Activated T-helper 1 cell treated with anti-CD3 and anti-CD28 coated beads, Interleukin-12 subunit alpha, Interleukin-12 subunit beta, Interleukin-2, Interleukin-4 antibody, amounts not matched to agents 30 ng/mL and 10 ng/mL and 1 ng/mL, durations not matched to agents 14 hours and 24 hours and 36 hours (primary cell): ENCODE measurements around the gene CLEC4G. TPM values are rescaled to one million over a fixed set of nuclear protein-coding genes. Genes with fewer than 3 reads are reported as not detected.

Source experiments
- DNase-seq: peaks from one replicate; pipeline ENCODE4 v3.0.0; 2021; ENCODE audit warnings: low spot score
- H3K27ac Mint-ChIP-seq: one replicate; pipeline ENCODE4 v1.8.0; 2021; ENCODE audit warnings: mild to moderate bottlenecking, mixed read lengths
- H3K27me3 Mint-ChIP-seq: one replicate; pipeline ENCODE4 v1.8.0; 2022; ENCODE audit warnings: mild to moderate bottlenecking, moderate library complexity, mixed read lengths; ENCODE audit not compliant: insufficient read depth
- H3K36me3 Mint-ChIP-seq: one replicate; pipeline ENCODE4 v1.8.0; 2021; ENCODE audit warnings: low read depth, mixed read lengths
- H3K4me1 Mint-ChIP-seq: one replicate; pipeline ENCODE4 v1.8.0; 2021; ENCODE audit warnings: low read depth, mixed read lengths
- H3K4me3 Mint-ChIP-seq: one replicate; pipeline ENCODE4 v1.8.0; 2021; ENCODE audit warnings: mild to moderate bottlenecking, moderate library complexity, mixed read lengths
- H3K9me3 Mint-ChIP-seq: one replicate; pipeline ENCODE4 v1.8.0; 2021; ENCODE audit warnings: mixed read lengths
- intact Hi-C: fragments of 100-400 bp; cut with micrococcal nuclease; formaldehyde crosslinking; loops from one replicate; pipeline ENCODE4 v1.15.1; 2024
- total RNA-seq: library from RNA; stranded (reverse); gene quantifications from 2 replicates; pipeline ENCODE4 v1.2.3, GENCODE V29; 2022

The CLEC4G gene
- total RNA-seq, 1 donor from 2014 or later = not detected

DNA sequence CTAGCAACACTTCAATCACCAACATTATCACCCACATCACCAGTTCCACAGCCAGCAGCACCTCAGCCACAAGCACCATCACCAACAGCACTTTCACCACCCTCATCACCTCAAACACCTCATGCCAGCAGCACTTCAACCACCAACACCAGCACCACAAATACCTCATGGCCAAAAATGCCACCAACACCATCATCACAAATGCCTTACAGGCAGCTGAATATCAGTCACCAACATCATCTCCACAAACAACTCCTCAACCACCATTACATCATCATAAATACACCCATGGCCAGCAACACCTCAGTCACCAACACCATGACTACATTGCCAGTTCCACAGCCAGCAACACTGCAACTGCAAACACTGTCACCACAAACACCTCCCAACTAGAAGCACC is 40.4 kb downstream of the CLEC4G start:
- Mint-ChIP-seq H3K36me3 (no peaks in the 10 kb centered on the region), H3K27me3 (peaks cover under 1% of the 10 kb centered on the region), H3K4me3 (no peak overlapping the region), H3K27ac (no peak overlapping the region), H3K4me1 (no peaks in the 10 kb centered on the region), H3K9me3 (no peaks in the 10 kb centered on the region)
- intact Hi-C loops = no loop called here
- DNase-seq = no peak

DNA sequence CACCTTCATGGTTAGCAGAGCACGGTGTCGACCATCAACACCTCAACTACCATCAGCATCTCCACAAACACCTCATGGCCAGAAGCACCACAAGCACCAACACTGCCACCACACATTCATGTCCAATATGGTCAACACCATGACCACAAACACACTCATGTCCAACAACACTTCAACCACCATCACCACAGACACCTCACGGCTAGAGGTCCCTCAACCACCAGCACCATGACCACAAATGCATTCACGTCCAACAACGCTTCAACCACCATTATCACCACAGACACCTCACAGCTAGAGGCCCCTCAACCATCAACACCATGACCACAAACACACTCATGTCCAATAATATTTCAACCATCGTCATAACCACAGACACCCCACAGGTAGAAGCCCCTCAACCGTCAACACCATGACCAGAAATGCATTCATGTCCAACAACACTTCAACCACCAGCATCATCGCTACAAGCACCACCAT is 41.1 kb downstream of the CLEC4G start:
- Mint-ChIP-seq H3K27ac (no peak overlapping the region), H3K36me3 (no peaks in the 10 kb centered on the region), H3K9me3 (no peaks in the 10 kb centered on the region), H3K4me3 (no peak overlapping the region), H3K4me1 (no peaks in the 10 kb centered on the region), H3K27me3 (no peaks in the 10 kb centered on the region)
- DNase-seq = no peak
- intact Hi-C loops = no loop called here

DNA sequence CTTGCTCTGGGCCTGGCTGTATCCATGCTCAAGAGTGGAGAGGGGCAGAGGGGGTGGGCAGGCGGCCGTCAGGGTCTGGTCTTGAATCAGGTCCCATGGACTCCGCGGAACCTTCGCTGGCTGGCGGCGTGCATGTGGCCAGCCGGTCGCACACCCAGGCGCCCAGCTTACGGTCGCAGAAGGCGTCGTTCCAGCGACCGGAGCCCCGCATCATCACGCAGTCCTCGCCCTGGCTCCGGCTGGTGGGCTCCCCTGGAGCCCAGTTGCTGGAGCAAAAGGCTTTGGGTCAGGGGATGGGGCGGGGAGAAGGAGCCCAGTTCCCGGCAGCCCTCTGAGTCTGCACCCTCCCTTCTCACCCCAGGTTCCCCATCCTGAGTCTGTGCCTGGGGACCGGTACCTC is 42.7 kb downstream of the CLEC4G start:
- Mint-ChIP-seq H3K27ac (no peak overlapping the region), H3K27me3 (no peaks in the 10 kb centered on the region), H3K9me3 (no peaks in the 10 kb centered on the region), H3K36me3 (peaks cover 4% of the 10 kb centered on the region), H3K4me3 (no peak overlapping the region), H3K4me1 (no peaks in the 10 kb centered on the region)
- DNase-seq = no peak
- intact Hi-C loops = no loop called here

DNA sequence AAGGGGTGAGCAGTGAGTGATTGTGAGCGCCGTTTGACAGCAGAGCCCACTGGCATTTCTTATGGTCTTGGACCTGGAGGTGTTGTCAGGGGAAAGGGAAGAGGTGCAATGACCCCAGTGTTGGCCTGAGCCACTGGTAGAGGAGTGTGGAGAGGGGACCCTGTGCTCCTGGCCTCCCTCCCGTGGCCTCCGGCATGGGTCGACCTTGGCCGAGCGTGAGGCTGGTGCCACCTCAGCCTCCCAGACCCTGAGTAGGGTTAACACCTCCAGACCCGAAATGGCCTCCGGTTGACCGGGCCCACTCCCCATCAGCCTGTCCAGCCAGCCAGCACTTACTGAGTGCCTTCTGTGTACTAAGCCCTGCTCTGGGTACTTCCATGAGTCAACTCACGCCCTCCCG is 44.7 kb downstream of the CLEC4G start:
- Mint-ChIP-seq H3K27me3 (no peaks in the 10 kb centered on the region), H3K27ac (no peak overlapping the region), H3K4me1 (no peaks in the 10 kb centered on the region), H3K9me3 (no peaks in the 10 kb centered on the region), H3K4me3 (no peak overlapping the region), H3K36me3 (peaks cover 10% of the 10 kb centered on the region)
- no peak for DNase-seq
- intact Hi-C loops = no loop called here

DNA sequence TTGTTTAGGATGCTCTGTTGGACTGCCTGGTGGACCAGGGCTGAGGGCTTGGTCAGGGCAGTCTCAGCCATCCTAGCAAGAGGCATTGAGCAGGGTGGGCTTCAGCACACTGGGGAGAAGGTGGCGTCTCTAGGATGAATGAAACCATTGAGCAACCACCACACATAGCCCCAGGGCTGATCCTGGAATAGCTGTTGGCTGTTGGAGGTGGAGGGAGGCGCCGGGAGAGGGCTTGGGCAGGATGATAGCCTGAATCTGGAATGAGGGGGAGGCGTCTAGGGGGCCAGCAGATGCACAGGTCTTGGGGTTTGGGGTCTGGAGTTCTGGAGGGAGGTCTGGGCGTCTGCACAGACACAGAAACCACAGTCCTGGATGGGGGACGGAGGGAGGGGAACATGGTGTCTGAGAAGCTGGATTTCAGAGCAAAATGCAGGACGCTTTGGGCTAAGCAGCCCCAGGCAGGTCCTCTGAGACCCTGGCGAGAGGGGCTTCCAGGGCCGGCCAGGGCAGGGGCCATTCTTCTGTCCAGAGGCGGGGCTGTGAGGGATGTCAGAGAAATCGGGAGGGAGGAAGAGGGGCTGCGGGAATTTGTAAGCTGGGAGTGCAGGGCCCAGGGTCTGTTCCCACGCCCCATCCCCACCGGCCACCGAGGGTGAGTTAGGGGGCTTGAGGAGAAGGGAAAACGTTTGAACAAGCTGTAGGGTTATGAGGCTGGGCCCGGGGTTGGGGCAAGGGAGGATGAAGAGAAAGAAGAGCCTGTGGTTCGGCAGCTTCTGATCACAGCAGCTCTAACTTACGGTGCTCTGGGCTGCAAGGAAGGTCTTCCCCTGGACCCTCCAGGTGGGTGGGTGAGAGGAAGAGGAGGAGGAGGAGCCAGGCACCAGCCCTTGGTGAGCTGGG is 46.1 kb downstream of the CLEC4G start:
- H3K4me1 Mint-ChIP-seq = peaks cover 6% of the 10 kb centered on the region
- no peak overlapping the region for H3K4me3 Mint-ChIP-seq
- no peak overlapping the region for H3K27ac Mint-ChIP-seq
- no peaks in the 10 kb centered on the region for H3K27me3 Mint-ChIP-seq
- intact Hi-C loops = no loop called here
- H3K36me3 Mint-ChIP-seq = peaks cover 14% of the 10 kb centered on the region
- no peak for DNase-seq
- no peaks in the 10 kb centered on the region for H3K9me3 Mint-ChIP-seq

DNA sequence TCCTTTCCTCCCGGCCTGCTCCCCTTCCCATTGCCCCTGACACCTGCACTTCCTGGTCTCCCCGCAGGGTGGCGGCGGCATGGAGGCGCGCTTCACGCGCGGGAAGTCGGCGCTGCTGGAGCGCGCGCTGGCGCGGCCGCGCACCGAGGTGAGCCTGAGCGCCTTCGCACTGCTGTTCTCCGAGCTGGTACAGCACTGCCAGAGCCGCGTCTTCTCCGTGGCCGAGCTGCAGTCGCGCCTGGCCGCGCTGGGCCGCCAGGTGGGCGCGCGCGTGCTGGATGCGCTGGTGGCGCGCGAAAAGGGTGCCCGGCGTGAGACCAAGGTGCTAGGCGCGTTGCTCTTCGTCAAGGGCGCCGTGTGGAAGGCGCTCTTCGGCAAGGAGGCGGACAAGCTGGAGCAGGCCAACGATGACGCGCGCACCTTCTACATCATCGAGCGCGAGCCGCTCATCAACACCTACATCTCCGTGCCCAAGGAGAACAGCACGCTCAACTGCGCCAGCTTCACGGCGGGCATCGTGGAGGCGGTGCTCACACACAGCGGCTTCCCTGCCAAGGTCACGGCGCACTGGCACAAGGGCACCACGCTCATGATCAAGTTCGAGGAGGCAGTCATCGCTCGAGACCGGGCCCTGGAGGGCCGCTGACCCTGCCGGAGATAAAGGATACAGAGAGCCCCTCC is 49.6 kb downstream of the CLEC4G start:
- peaks cover 14% of the 10 kb centered on the region for H3K36me3 Mint-ChIP-seq
- peak overlapping the region; percentile 96 for H3K27ac Mint-ChIP-seq
- intact Hi-C loops = loop anchor here (5.0 kb wide), 1 partner anchor 330 kb away; no protein-coding TSS in a partner anchor
- no peaks in the 10 kb centered on the region for H3K9me3 Mint-ChIP-seq
- peaks cover 33% of the 10 kb centered on the region for H3K4me1 Mint-ChIP-seq
- no peak for DNase-seq
- H3K4me3 Mint-ChIP-seq = peak overlapping the region; percentile 93
- peaks cover 2% of the 10 kb centered on the region for H3K27me3 Mint-ChIP-seq

DNA sequence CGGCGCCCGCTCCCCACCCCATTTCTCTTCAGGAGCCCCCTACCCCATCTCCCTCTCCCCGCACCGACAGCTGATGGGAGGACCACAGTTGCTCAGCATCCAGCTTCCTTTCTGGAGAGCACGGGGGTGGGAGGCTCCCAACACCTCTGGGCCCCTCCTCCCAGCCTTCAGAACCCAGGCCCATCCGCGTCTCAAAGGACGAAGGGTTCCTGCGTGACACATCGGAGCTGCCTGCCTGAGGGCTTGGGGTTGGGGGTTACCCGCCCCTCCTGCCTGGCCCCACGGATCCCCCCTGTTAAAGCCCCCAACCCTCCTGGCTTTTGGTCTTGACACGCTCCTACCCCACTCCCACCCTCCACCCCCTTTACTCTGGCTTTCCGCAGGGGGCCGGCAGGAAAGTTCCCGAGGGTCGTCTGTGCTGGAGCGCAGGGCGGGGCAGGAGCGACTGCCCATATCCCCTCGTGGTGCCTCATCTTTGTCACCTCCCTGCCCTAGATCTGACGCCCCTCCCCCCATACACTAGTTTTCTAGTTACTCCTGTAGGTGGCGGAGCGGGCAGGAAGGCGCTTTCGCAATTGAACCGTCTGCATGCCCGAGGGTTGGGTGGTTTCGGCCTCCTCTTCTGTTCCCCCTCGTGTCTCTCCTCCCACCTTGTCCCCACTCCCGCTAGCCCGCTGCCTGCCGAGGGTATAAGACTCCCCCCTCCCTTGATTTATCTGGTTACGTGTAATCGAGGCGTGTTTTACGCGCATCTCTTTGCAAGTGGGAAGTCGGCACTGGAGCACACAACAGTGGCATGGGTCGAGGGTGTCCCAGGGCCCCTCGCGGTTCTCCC is 50.4 kb downstream of the CLEC4G start:
- Mint-ChIP-seq H3K27ac (peak overlapping the region; percentile 96), H3K27me3 (peaks cover 8% of the 10 kb centered on the region), H3K9me3 (no peaks in the 10 kb centered on the region), H3K4me3 (peak overlapping the region; percentile 93), H3K36me3 (peaks cover 14% of the 10 kb centered on the region), H3K4me1 (peaks cover 39% of the 10 kb centered on the region)
- intact Hi-C loops = loop anchor here (1.0 to 5.0 kb wide), 7 partner anchors 52 to 583 kb away; partner anchors contain the start of genes PET100 and XAB2
- DNase-seq = peak; percentile 77

DNA sequence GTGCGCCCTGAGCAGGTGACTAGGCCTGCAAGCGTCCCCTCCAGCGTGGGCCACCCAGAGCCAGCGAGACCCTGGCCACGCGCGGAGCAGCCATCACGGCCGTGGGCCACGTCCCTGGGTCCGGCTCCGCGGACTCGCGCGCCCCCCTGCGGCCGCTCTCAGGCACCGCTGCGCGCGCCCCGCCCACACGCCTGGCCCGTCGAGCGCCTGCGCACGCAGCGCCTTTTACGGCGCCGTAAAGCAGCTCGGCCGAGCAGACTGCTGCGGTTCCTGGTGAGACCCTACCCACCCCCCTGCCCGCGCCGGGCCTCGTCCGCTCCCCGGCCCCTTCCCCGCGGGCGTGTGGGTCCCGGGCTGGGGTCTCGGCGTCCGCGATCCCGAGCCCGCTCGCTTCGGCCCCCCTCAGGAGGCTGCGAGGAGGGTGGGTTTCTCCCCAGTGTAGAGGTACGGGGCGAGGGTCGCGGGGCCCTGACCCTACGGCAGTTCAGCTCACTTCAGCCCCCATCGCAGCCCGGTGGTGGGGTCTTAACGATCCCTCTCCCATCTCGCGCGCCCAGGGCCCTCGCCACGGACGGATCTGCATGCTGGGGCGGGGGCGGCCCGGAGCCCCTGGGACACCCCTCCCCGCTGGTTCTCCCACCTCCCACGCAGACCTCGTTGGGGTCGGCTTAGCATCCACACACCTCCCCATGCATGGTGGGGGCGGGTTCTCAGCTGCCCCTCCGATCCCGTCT is 51.1 kb downstream of the CLEC4G start, which contains the start of gene TRAPPC5:
TRAPPC5 (plus strand) TSS at position 228 of the 734 bp plus-strand sequence. CDS start 1,421 bp downstream, outside the sequence.
- Mint-ChIP-seq H3K27me3 (peaks cover 14% of the 10 kb centered on the region), H3K36me3 (peaks cover 14% of the 10 kb centered on the region), H3K4me1 (peaks cover 45% of the 10 kb centered on the region), H3K9me3 (no peaks in the 10 kb centered on the region), H3K4me3 (peak within 1 kb of the TSS; percentile 93), H3K27ac (peak within 1 kb of the TSS; percentile 96)
- DNase-seq = peak; percentile 88
- intact Hi-C loops = loop anchor here (1.0 to 5.0 kb wide), 10 partner anchors 28 to 582 kb away; partner anchors contain the start of genes MAP2K7, PET100, PNPLA6 and XAB2

DNA sequence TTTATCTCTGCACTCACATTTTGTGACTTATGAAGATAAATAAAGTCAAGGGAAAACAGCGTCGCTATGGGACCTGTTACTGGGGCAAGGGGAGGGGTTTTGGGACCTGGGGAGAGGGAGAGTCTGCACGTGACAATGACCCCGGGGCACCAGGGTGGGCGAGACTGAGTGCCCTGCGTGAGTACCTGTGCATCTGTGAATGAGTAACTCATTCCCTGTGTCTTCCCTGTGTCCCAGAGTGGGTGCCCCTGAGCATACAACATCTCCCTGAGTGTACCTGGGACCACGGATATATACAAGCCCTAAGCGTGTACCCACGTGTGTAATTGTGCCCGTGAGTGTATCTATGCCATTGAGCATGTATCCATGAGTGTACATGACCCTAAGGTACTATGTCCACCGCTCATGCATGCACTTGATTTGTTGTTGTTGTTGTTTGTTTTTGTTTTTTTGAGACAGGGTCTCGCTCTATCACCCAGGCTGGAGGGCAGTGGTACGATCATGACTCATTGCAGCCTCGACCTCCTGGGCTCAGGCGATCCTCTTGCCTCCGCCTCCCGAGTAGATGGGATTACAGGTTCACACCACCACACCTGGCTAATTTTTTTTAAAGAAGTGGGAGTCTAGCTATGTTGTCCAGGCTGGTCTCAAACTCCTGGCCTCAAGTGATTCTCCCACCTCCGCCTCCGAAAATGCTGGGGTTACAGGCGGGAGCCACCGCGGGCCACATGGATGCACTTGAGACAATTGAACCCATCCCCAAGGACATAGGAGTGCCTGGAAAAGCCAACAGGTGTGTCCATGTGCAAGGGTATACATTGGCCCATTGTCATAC is 51.9 kb downstream of the CLEC4G start:
- peak overlapping the region; percentile 93 for H3K4me3 Mint-ChIP-seq
- peaks cover 47% of the 10 kb centered on the region for H3K4me1 Mint-ChIP-seq
- intact Hi-C loops = loop anchor here (1.0 to 5.0 kb wide), 7 partner anchors 28 to 581 kb away; partner anchors contain the start of genes MAP2K7 and PNPLA6

DNA sequence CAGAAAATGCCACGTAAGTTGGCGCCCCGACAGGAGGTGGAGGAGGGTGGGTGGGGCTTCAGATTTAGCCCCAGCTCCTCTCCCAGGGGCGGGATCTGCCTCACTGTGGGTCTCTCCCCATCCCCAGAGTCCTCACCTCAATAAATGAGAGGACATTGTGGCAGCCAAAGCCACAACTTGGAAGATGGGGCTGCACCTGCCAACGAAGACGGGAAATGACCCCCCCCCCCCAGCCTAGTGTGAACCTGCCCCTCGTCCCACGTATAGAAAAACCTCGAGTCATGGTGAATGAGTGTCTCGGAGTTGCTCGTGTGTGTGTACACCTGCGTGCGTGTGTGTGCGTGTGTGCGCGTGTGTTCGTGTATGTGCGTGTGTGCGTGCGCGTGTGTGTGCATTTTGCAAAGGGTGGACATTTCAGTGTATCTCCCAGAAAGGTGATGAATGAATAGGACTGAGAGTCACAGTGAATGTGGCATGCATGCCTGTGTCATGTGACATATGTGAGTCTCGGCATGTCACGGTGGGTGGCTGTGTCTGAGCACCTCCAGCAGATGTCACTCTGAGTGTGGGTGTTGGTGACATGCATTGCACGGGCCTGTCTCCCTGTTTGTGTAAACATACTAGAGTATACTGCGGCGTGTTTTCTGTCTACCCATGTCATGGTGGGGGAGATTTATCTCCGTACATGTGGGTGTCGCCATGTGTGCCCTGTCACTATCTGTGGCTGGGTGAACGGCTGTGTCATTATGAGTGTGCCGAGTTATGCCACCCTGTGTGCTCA is 52.7 kb downstream of the CLEC4G start:
- DNase-seq = peak; percentile 46
- H3K9me3 Mint-ChIP-seq = no peaks in the 10 kb centered on the region
- peaks cover 53% of the 10 kb centered on the region for H3K4me1 Mint-ChIP-seq
- peaks cover 9% of the 10 kb centered on the region for H3K36me3 Mint-ChIP-seq
- intact Hi-C loops = loop anchor here (1.0 kb wide), 1 partner anchor 111 kb away; no protein-coding TSS in a partner anchor
- H3K27me3 Mint-ChIP-seq = peaks cover 19% of the 10 kb centered on the region
- H3K4me3 Mint-ChIP-seq = peak overlapping the region; percentile 51
- peak overlapping the region; percentile 66 for H3K27ac Mint-ChIP-seq

More for the DNA sequence above, 51.9 kb downstream of the CLEC4G start:
- no peak for DNase-seq
- peaks cover 9% of the 10 kb centered on the region for H3K36me3 Mint-ChIP-seq
- H3K27ac Mint-ChIP-seq = peak overlapping the region; percentile 66
- no peaks in the 10 kb centered on the region for H3K9me3 Mint-ChIP-seq
- peaks cover 14% of the 10 kb centered on the region for H3K27me3 Mint-ChIP-seq
